H1 (cell line): ENCODE measurements around the gene DUSP1. TPM values are rescaled to one million over a fixed set of nuclear protein-coding genes. Genes with fewer than 3 reads are reported as not detected.

Experiments
- ATF2 ChIP-seq: IDR thresholded peaks from 2 replicates; pipeline ENCODE4 v1.6.1; 2012; ENCODE audit warnings: low read length, inconsistent platforms
- ATF3 ChIP-seq: IDR thresholded peaks from 2 replicates; pipeline ENCODE4 v1.6.1; 2011; ENCODE audit warnings: low read depth, mild to moderate bottlenecking, low read length; ENCODE audit not compliant: insufficient read depth
- EZH2 ChIP-seq: fragments of 200-600 bp; sonication (generic); IDR thresholded peaks from 2 replicates; pipeline ENCODE4 v1.7.1; 2012; ENCODE audit warnings: low read depth, mild to moderate bottlenecking, moderate library complexity, low read length, inconsistent platforms; ENCODE audit not compliant: severe bottlenecking
- KDM4A ChIP-seq: IDR thresholded peaks from one replicate; pipeline ENCODE4 v1.7.1; 2012; ENCODE audit warnings: low read depth, mild to moderate bottlenecking, moderate library complexity, low read length, inconsistent platforms; ENCODE audit not compliant: severe bottlenecking
- RFX5 ChIP-seq: IDR thresholded peaks from 2 replicates; pipeline ENCODE4 v1.6.1; 2011; ENCODE audit warnings: low read depth, low read length, improper control_type of control experiment, borderline replicate concordance
- SP1 ChIP-seq: IDR thresholded peaks from 2 replicates; pipeline ENCODE4 v1.6.1; 2011; ENCODE audit warnings: low read depth, low read length
- TCF12 ChIP-seq: IDR thresholded peaks from 2 replicates; pipeline ENCODE4 v1.6.1; 2011; ENCODE audit warnings: low read depth, mild to moderate bottlenecking, low read length
- ZNF274 ChIP-seq: IDR thresholded peaks from 2 replicates; pipeline ENCODE4 v1.7.0; 2012; ENCODE audit warnings: low read length, borderline replicate concordance; ENCODE audit errors: extremely low read depth
- polyA plus RNA-seq, 7 experiments: library from polyadenylated mRNA; depleted of rRNA in 3 of 7; stranded (reverse) in 5 of 7; unstranded in 2 of 7; fragments of >200 nt in 5 of 7; fragments of 200-250 nt in 2 of 7; gene quantifications; 1 replicate in 5 of 7; 2 replicates in 1 of 7; 4 replicates in 1 of 7; pipeline versions ENCODE4 v1.2.1 to v1.2.3, GENCODE V29; 2011 to 2013; ENCODE audit warnings: missing spikeins in 2 of 7, mixed read lengths in 2 of 7
- total RNA-seq: library from RNA; stranded (reverse); fragmentation: NEBNext Ultra II Directional; extraction: Animal tissue kit (Norgen Biotek cat#: 25700); gene quantifications from 2 replicates; pipeline ENCODE4 v1.2.1, GENCODE V29; 2021

Gene DUSP1
- total and polyA plus RNA-seq, 2 of the 8 experiments (the other 6 are each of a cell fraction or from before 2014, with no cell fraction given) = 6.5 to 11.7 TPM

GRCh38 chr5:172793577-172794488 is 22.8 kb upstream of the DUSP1 start (continued):
- TF ChIP-seq RFX5 (no peak), EZH2 (no peak), ATF2 (no peak), SP1 (no peak), ZNF274 (no peak), KDM4A (no peak), TCF12 (no peak), ATF3 (no peak)
